Measurements from ENCODE around the gene COL4A4. TPM values are rescaled to one million over a fixed set of nuclear protein-coding genes. Genes with fewer than 3 reads are reported as not detected.
A peak's percentile ranks its signal among the peaks of the same experiment; 100 is the strongest.

The COL4A4 gene
- total RNA-seq, 2 experiments from 2014 or later, result not detected

DNA sequence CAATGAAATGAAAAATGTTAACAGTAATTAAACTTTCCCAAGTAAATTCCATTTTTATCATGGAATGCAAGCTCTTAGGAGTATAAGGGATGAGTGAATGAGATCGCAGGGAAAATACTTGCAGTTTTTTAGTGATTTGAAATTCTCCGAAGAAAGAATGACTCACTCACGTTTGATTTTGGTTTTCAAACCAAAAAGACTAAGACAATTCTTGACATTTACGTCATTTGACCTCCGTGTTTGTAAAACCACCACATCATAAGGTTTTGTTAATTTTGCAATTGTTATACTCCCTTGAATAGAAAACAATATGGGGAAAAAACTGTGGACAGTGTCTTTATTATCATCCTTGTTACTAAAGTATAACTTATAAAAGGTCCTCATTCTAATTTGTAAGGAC is 29.4 kb downstream of the COL4A4 start:
- Mint-ChIP-seq H3K4me1 (ENCODE audit: low read depth) (no peaks in the 10 kb centered on the region), H3K36me3 (ENCODE audit: low read depth) (no peaks in the 10 kb centered on the region), H3K27me3 (peaks cover 2% of the 10 kb centered on the region), H3K9me3 (no peaks in the 10 kb centered on the region), H3K27ac (no peak overlapping the region), H3K4me3 (no peak overlapping the region)
- no peak for DNase-seq
- no peak for ATAC-seq
- intact Hi-C loops (cut with micrococcal nuclease), result no loop called here
- ChIA-PET POLR2A (interaction anchor here (0.7 kb wide), 1 partner anchor 656 kb away, joined by 3 read pairs; no protein-coding TSS in a partner anchor), CTCF (interaction anchor here (9.9 kb wide), 1 partner anchor 104 kb away, joined by 87 read pairs; no protein-coding TSS in a partner anchor)
- TF ChIP-seq, protein P1, sequence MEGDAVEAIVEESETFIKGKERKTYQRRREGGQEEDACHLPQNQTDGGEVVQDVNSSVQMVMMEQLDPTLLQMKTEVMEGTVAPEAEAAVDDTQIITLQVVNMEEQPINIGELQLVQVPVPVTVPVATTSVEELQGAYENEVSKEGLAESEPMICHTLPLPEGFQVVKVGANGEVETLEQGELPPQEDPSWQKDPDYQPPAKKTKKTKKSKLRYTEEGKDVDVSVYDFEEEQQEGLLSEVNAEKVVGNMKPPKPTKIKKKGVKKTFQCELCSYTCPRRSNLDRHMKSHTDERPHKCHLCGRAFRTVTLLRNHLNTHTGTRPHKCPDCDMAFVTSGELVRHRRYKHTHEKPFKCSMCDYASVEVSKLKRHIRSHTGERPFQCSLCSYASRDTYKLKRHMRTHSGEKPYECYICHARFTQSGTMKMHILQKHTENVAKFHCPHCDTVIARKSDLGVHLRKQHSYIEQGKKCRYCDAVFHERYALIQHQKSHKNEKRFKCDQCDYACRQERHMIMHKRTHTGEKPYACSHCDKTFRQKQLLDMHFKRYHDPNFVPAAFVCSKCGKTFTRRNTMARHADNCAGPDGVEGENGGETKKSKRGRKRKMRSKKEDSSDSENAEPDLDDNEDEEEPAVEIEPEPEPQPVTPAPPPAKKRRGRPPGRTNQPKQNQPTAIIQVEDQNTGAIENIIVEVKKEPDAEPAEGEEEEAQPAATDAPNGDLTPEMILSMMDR (IDR thresholded peaks at IDR 0.05), result no peak

DNA sequence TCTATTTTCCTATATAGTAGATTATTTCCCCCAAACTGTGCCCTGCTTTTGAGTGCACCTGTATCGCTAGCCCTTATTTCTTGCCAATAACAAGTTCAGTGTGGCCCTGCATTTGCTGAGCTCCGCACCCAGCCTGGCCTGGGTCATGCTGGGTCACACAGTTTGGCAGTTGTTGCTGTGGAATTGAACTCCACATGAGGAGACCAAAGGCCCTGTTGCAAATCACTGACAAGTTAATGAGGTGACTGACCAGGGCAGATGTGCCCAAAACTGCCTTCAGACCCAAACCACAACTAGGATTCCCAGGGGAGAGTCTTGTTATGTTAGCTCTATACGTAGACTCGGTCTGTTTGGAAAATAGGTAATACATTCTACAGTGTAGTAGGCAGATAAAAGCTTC is 31.0 kb downstream of the COL4A4 start:
- no peaks in the 10 kb centered on the region for H3K9me3 Mint-ChIP-seq
- no peak for DNase-seq
- H3K27me3 Mint-ChIP-seq, result peaks cover 6% of the 10 kb centered on the region
- ChIA-PET POLR2A (no interaction called here), CTCF (interaction anchor here (1.2 to 9.9 kb wide), 4 partner anchors 12 to 758 kb away, joined by 3 to 87 read pairs (median 8); no protein-coding TSS in a partner anchor)
- H3K36me3 Mint-ChIP-seq (ENCODE audit: low read depth), result no peaks in the 10 kb centered on the region
- H3K27ac Mint-ChIP-seq, result no peak overlapping the region
- intact Hi-C loops (cut with micrococcal nuclease), result no loop called here
- ATAC-seq, result no peak
- no peak overlapping the region for H3K4me3 Mint-ChIP-seq
- TF ChIP-seq, protein P1 (IDR thresholded peaks at IDR 0.05), result no peak
- no peaks in the 10 kb centered on the region for H3K4me1 Mint-ChIP-seq (ENCODE audit: low read depth)

- ATAC-seq, result no peak
Observed at GRCh38 chr2:227130636-227131035, 33.4 kb downstream of the COL4A4 start.

GRCh38 chr2:227127201-227127600 is 36.8 kb downstream of the COL4A4 start:
- H3K9me3 Mint-ChIP-seq, result no peaks in the 10 kb centered on the region
- TF ChIP-seq, protein P1 (IDR thresholded peaks at IDR 0.05), result no peak
- CTCF ChIA-PET, result interaction anchor here (9.9 kb wide), 1 partner anchor 111 kb away, joined by 87 read pairs; no protein-coding TSS in a partner anchor
- POLR2A ChIA-PET, result no interaction called here
- no peaks in the 10 kb centered on the region for H3K4me1 Mint-ChIP-seq (ENCODE audit: low read depth)
- intact Hi-C loops (cut with micrococcal nuclease), result loop anchor here (10.0 kb wide), 1 partner anchor 638 kb away; no protein-coding TSS in a partner anchor
- no peak overlapping the region for H3K27ac Mint-ChIP-seq
- no peak overlapping the region for H3K4me3 Mint-ChIP-seq
- ATAC-seq (no peak), DNase-seq (no peak)
- H3K36me3 Mint-ChIP-seq (ENCODE audit: low read depth), result no peaks in the 10 kb centered on the region
- H3K27me3 Mint-ChIP-seq, result peaks cover 10% of the 10 kb centered on the region

More at GRCh38 chr2:227130636-227131035, 33.4 kb downstream of the COL4A4 start:
- peaks cover 9% of the 10 kb centered on the region for H3K27me3 Mint-ChIP-seq
- H3K27ac Mint-ChIP-seq, result no peak overlapping the region
- no peaks in the 10 kb centered on the region for H3K4me1 Mint-ChIP-seq (ENCODE audit: low read depth)
- H3K9me3 Mint-ChIP-seq, result no peaks in the 10 kb centered on the region
- POLR2A ChIA-PET, result no interaction called here
- CTCF ChIA-PET, result interaction anchor here (1.0 to 9.9 kb wide), 3 partner anchors 108 to 636 kb away, joined by 3 to 87 read pairs (median 12); no protein-coding TSS in a partner anchor
- intact Hi-C loops (cut with micrococcal nuclease), result loop anchor here (2.0 kb wide), 1 partner anchor 108 kb away; no protein-coding TSS in a partner anchor
- TF ChIP-seq, protein P1 (IDR thresholded peaks at IDR 0.05), result no peak
- H3K4me3 Mint-ChIP-seq, result no peak overlapping the region
- no peak for DNase-seq
- no peaks in the 10 kb centered on the region for H3K36me3 Mint-ChIP-seq (ENCODE audit: low read depth)

GRCh38 chr2:227125506-227125905 is 38.5 kb downstream of the COL4A4 start:
- Mint-ChIP-seq H3K4me3 (no peak overlapping the region), H3K4me1 (ENCODE audit: low read depth) (no peaks in the 10 kb centered on the region), H3K27me3 (peaks cover 10% of the 10 kb centered on the region), H3K27ac (no peak overlapping the region), H3K36me3 (ENCODE audit: low read depth) (no peaks in the 10 kb centered on the region), H3K9me3 (no peaks in the 10 kb centered on the region)
- POLR2A ChIA-PET, result no interaction called here
- CTCF ChIA-PET, result interaction anchor here (1.9 kb wide), 1 partner anchor 113 kb away, joined by 6 read pairs; no protein-coding TSS in a partner anchor
- DNase-seq, result peak; percentile 5
- intact Hi-C loops (cut with micrococcal nuclease), result loop anchor here (10.0 kb wide), 1 partner anchor 639 kb away; no protein-coding TSS in a partner anchor
- TF ChIP-seq, protein P1 (IDR thresholded peaks at IDR 0.05), result no peak
- ATAC-seq, result no peak

Data from activated CD8-positive, alpha-beta T cell treated with anti-CD3 and anti-CD28 coated beads for 36 hours (primary cell).